Peyer's patch (tissue), 4 donors: ENCODE measurements around the gene KIF26B. TPM values are rescaled to one million over a fixed set of nuclear protein-coding genes. Genes with fewer than 3 reads are reported as not detected.

Experiments
- DNase-seq, 3 donors: peaks; one replicate each; pipeline ENCODE4 v3.0.0-alpha.2; 2017 to 2019
- H3K27ac ChIP-seq, 4 donors: fragments of 200-600 bp; sonication (generic); one replicate each; pipeline ENCODE4 v1.5.1; 2016 to 2019
- H3K27me3 ChIP-seq, 2 donors: fragments of 200-600 bp; sonication (generic); one replicate each; pipeline ENCODE4 v1.5.1; 2019
- H3K36me3 ChIP-seq, 3 donors: fragments of 200-600 bp; sonication (generic); one replicate each; pipeline ENCODE4 v1.5.1; 2016 to 2019
- H3K4me1 ChIP-seq, 4 donors: fragments of 200-600 bp; sonication (generic); one replicate each; pipeline ENCODE4 v1.5.1; 2016 to 2019
- H3K4me3 ChIP-seq, 4 donors: fragments of 200-600 bp; sonication (generic); 1 replicate in 3 of 4; 2 replicates in 1 of 4; pipeline ENCODE4 v1.5.1; 2016 to 2019; ENCODE audit warnings: mild to moderate bottlenecking in 1 of 4
- H3K9me3 ChIP-seq, 4 donors: fragments of 200-600 bp; sonication (generic); one replicate each; pipeline ENCODE4 v1.5.1; 2016 to 2019; ENCODE audit warnings: mild to moderate bottlenecking in 1 of 4
- CTCF ChIP-seq, 6 experiments: fragments of 450-650 bp in 4 of 6; fragments of 200-600 bp in 2 of 6; sonication (generic) in 1 of 6; IDR thresholded peaks; one replicate each; pipeline ENCODE4 v1.5.1; 2017 to 2019; ENCODE audit warnings: antibody characterized with exemption in 6 of 6, mild to moderate bottlenecking in 3 of 6, moderate library complexity in 1 of 6
- POLR2A ChIP-seq, 2 donors: fragments of 450-650 bp; IDR thresholded peaks; one replicate each; pipeline ENCODE4 v1.5.1; 2017; ENCODE audit warnings: antibody characterized with exemption in 2 of 2, mild to moderate bottlenecking in 2 of 2, moderate library complexity in 2 of 2
- total RNA-seq, 4 donors: library from RNA; depleted of rRNA; stranded (reverse); fragments of >200 nt; gene quantifications; one replicate each; pipeline ENCODE4 v1.1.0, GENCODE V29; 2016

The KIF26B gene
- total RNA-seq, 4 donors from 2014 or later, result 0.70 to 1.6 (median 1.1) TPM

- TF ChIP-seq POLR2A (IDR thresholded peaks at IDR 0.05), result no peak
- TF ChIP-seq CTCF (IDR thresholded peaks at IDR 0.05), result no peak
- Histone ChIP-seq H3K27ac (no peak overlapping the region), H3K9me3 (no peaks in the 10 kb centered on the region), H3K36me3 (no peaks in the 10 kb centered on the region), H3K27me3 (no peaks in the 10 kb centered on the region), H3K4me3 (no peak overlapping the region), H3K4me1 (no peaks in the 10 kb centered on the region)
- no peak for DNase-seq
Measured at GRCh38 chr1:245465666-245466065, 310.9 kb downstream of the KIF26B start.

GRCh38 chr1:245466261-245466660, 311.5 kb downstream of the KIF26B start:
- Histone ChIP-seq H3K36me3 (no peaks in the 10 kb centered on the region), H3K9me3 (no peaks in the 10 kb centered on the region), H3K27ac (no peak overlapping the region), H3K4me3 (no peak overlapping the region), H3K27me3 (no peaks in the 10 kb centered on the region), H3K4me1 (no peaks in the 10 kb centered on the region)
- TF ChIP-seq CTCF (IDR thresholded peaks at IDR 0.05) (no peak), POLR2A (IDR thresholded peaks at IDR 0.05) (no peak)
- DNase-seq, result no peak

- Histone ChIP-seq H3K27me3 (no peaks in the 10 kb centered on the region), H3K27ac (no peak overlapping the region), H3K4me1 (no peaks in the 10 kb centered on the region), H3K4me3 (no peak overlapping the region), H3K9me3 (no peaks in the 10 kb centered on the region), H3K36me3 (no peaks in the 10 kb centered on the region)
- TF ChIP-seq POLR2A (IDR thresholded peaks at IDR 0.05) (no peak), CTCF (IDR thresholded peaks at IDR 0.05) (no peak)
- DNase-seq, result no peak
Measured at GRCh38 chr1:245467804-245468203, 313.0 kb downstream of the KIF26B start.

GRCh38 chr1:245469006-245469405, 314.2 kb downstream of the KIF26B start:
- no peak for DNase-seq
- Histone ChIP-seq H3K27ac (no peak overlapping the region), H3K9me3 (no peaks in the 10 kb centered on the region), H3K4me3 (no peak overlapping the region), H3K4me1 (no peaks in the 10 kb centered on the region), H3K36me3 (no peaks in the 10 kb centered on the region), H3K27me3 (no peaks in the 10 kb centered on the region)
- no peak for TF ChIP-seq CTCF (IDR thresholded peaks at IDR 0.05)
- no peak for TF ChIP-seq POLR2A (IDR thresholded peaks at IDR 0.05)

GRCh38 chr1:245469734-245470133, 314.9 kb downstream of the KIF26B start:
- TF ChIP-seq POLR2A (IDR thresholded peaks at IDR 0.05) (no peak), CTCF (IDR thresholded peaks at IDR 0.05) (no peak)
- Histone ChIP-seq H3K4me1 (no peaks in the 10 kb centered on the region), H3K27me3 (no peaks in the 10 kb centered on the region), H3K9me3 (no peaks in the 10 kb centered on the region), H3K4me3 (no peak overlapping the region), H3K36me3 (no peaks in the 10 kb centered on the region), H3K27ac (no peak overlapping the region)
- no peak for DNase-seq

GRCh38 chr1:245475126-245475525, 320.3 kb downstream of the KIF26B start:
- Histone ChIP-seq H3K4me1 (no peaks in the 10 kb centered on the region), H3K9me3 (no peaks in the 10 kb centered on the region), H3K4me3 (no peak overlapping the region), H3K27ac (no peak overlapping the region), H3K27me3 (no peaks in the 10 kb centered on the region), H3K36me3 (no peaks in the 10 kb centered on the region)
- TF ChIP-seq CTCF (IDR thresholded peaks at IDR 0.05), result no peak
- no peak for TF ChIP-seq POLR2A (IDR thresholded peaks at IDR 0.05)
- DNase-seq, result no peak
